ENCODE measurements around the gene CENPO.

CENPO gene

GRCh38 chr2:24792874-24793760 lies at the start of gene CENPO, which contains the start of gene PTRHD1:
Gene CENPO, plus strand, starts transcription at chr2:24793425. Its CDS starts 495 bp downstream, at chr2:24793920.
Gene PTRHD1, minus strand, starts transcription at chr2:24793391. Its CDS starts 14 bp downstream, at chr2:24793377.
- DNase-seq (ENCODE audit: low read depth in 2 of 2), result peak; percentile 89

GRCh38 chr2:24743924-24744323 lies 49.3 kb upstream of the CENPO start:
- no peak for DNase-seq (ENCODE audit: low read depth in 2 of 2)

- no peak for DNase-seq (ENCODE audit: low read depth in 2 of 2)
Observed at GRCh38 chr2:24744356-24744755, 48.9 kb upstream of the CENPO start.

GRCh38 chr2:24745825-24746224 lies 47.4 kb upstream of the CENPO start:
- DNase-seq (ENCODE audit: low read depth in 2 of 2), result no peak

GRCh38 chr2:24747299-24747698 lies 45.9 kb upstream of the CENPO start:
- no peak for DNase-seq (ENCODE audit: low read depth in 2 of 2)

- no peak for DNase-seq (ENCODE audit: low read depth in 2 of 2)
Observed at GRCh38 chr2:24749069-24749691, 44.0 kb upstream of the CENPO start.

- DNase-seq (ENCODE audit: low read depth in 2 of 2), result no peak
Observed at GRCh38 chr2:24754985-24755705, 38.1 kb upstream of the CENPO start.

GRCh38 chr2:24756789-24757188 lies 36.4 kb upstream of the CENPO start:
- no peak for DNase-seq (ENCODE audit: low read depth in 2 of 2)

GRCh38 chr2:24761866-24762265 lies 31.4 kb upstream of the CENPO start:
- DNase-seq (ENCODE audit: low read depth in 2 of 2), result no peak

GRCh38 chr2:24762518-24762917 lies 30.7 kb upstream of the CENPO start:
- no peak for DNase-seq (ENCODE audit: low read depth in 2 of 2)

- DNase-seq (ENCODE audit: low read depth in 2 of 2), result no peak
Observed at GRCh38 chr2:24763843-24764242, 29.4 kb upstream of the CENPO start.

GRCh38 chr2:24766609-24767008 lies 26.6 kb upstream of the CENPO start:
- no peak for DNase-seq (ENCODE audit: low read depth in 2 of 2)

- DNase-seq (ENCODE audit: low read depth in 2 of 2), result no peak
Observed at GRCh38 chr2:24768013-24768412, 25.2 kb upstream of the CENPO start.

- DNase-seq (ENCODE audit: low read depth in 2 of 2), result no peak
Observed at GRCh38 chr2:24768601-24769000, 24.6 kb upstream of the CENPO start.

- no peak for DNase-seq (ENCODE audit: low read depth in 2 of 2)
Observed at GRCh38 chr2:24771061-24771460, 22.2 kb upstream of the CENPO start.

- DNase-seq (ENCODE audit: low read depth in 2 of 2), result no peak
Observed at GRCh38 chr2:24771764-24772586, 21.2 kb upstream of the CENPO start.

- no peak for DNase-seq (ENCODE audit: low read depth in 2 of 2)
Observed at GRCh38 chr2:24774373-24774772, 18.9 kb upstream of the CENPO start.

- DNase-seq (ENCODE audit: low read depth in 2 of 2), result no peak
Observed at GRCh38 chr2:24779116-24779515, 14.1 kb upstream of the CENPO start.

GRCh38 chr2:24783641-24784040 lies 9.6 kb upstream of the CENPO start:
- no peak for DNase-seq (ENCODE audit: low read depth in 2 of 2)

- DNase-seq (ENCODE audit: low read depth in 2 of 2), result no peak
Observed at GRCh38 chr2:24785671-24786321, 7.4 kb upstream of the CENPO start.

GRCh38 chr2:24787532-24787931 lies 5.7 kb upstream of the CENPO start:
- DNase-seq (ENCODE audit: low read depth in 2 of 2), result no peak

All from fibroblast of skin of left biceps (primary cell).